CD4-positive, alpha-beta T cell (primary cell): ENCODE measurements around the gene NR1H3. TPM values are rescaled to one million over a fixed set of nuclear protein-coding genes. Genes with fewer than 3 reads are reported as not detected.
A peak's percentile ranks its signal among the peaks of the same experiment; 100 is the strongest.

ENCODE experiments used
- ATAC-seq: fragments of 200-7000 bp; cut with Tn5 transposase; one replicate; pipeline ENCODE4 v1.10.0; 2022; ENCODE audit warnings: mild to moderate bottlenecking; ENCODE audit not compliant: poor library complexity
- CTCF ChIA-PET: fragments of 350-600 bp; sonication (Branson Sonifier 250); formaldehyde crosslinking; loops from one replicate; lab custom pipeline; 2021; ENCODE audit warnings: antibody characterized with exemption, inconsistent platforms; lab: Charles Lee
- POLR2A ChIA-PET: fragments of 350-600 bp; sonication (Branson Sonifier 250); formaldehyde crosslinking; loops from one replicate; lab custom pipeline; 2021; ENCODE audit warnings: antibody characterized with exemption, inconsistent platforms; lab: Charles Lee
- DNase-seq, 14 experiments: peaks; one replicate each; pipeline ENCODE4 v3.0.0-alpha.2; 2013 to 2020; ENCODE audit warnings: mixed read lengths in 2 of 14
- H3K27ac ChIP-seq, 2 donors: one replicate each; pipeline versions ENCODE4 v1.5.1 to v1.7.0; 2013; ENCODE audit warnings: low read length in 2 of 2, low read depth in 1 of 2, mild to moderate bottlenecking in 1 of 2
- H3K27me3 ChIP-seq, 2 experiments: 1 replicate in 1 of 2; 2 replicates in 1 of 2; pipeline versions ENCODE4 v1.6.1 to v1.7.0; 2013; ENCODE audit warnings: low read length in 2 of 2, control low read depth in 1 of 2, mild to moderate bottlenecking in 1 of 2, moderate library complexity in 1 of 2; ENCODE audit not compliant: insufficient read depth in 2 of 2, control insufficient read depth in 1 of 2
- H3K36me3 ChIP-seq: one replicate; pipeline ENCODE4 v1.6.1; 2013; ENCODE audit warnings: low read length, control low read depth; ENCODE audit not compliant: insufficient read depth
- H3K4me1 ChIP-seq: one replicate; pipeline ENCODE4 v1.6.1; 2013; ENCODE audit warnings: low read length, control low read depth; ENCODE audit not compliant: insufficient read depth
- H3K4me3 ChIP-seq: one replicate; pipeline ENCODE4 v1.5.1; 2013; ENCODE audit warnings: mild to moderate bottlenecking, low read length, moderate library complexity
- H3K9me3 ChIP-seq, 2 experiments: 1 replicate in 1 of 2; 2 replicates in 1 of 2; pipeline versions ENCODE4 v1.6.1 to v1.7.0; 2013; ENCODE audit warnings: low read length in 2 of 2, mild to moderate bottlenecking in 2 of 2, control low read depth in 1 of 2, moderate library complexity in 1 of 2; ENCODE audit not compliant: control insufficient read depth in 1 of 2, insufficient read depth in 1 of 2
- H3K27ac Mint-ChIP-seq: one replicate; pipeline ENCODE4 v1.8.0; 2020; ENCODE audit warnings: mixed read lengths
- H3K27me3 Mint-ChIP-seq: one replicate; pipeline ENCODE4 v1.8.0; 2021; ENCODE audit warnings: mixed read lengths
- H3K36me3 Mint-ChIP-seq: one replicate; pipeline ENCODE4 v1.8.0; 2021; ENCODE audit warnings: low read depth, mixed read lengths
- H3K4me1 Mint-ChIP-seq: one replicate; pipeline ENCODE4 v1.8.0; 2021; ENCODE audit warnings: low read depth, mixed read lengths
- H3K4me3 Mint-ChIP-seq: one replicate; pipeline ENCODE4 v1.8.0; 2020; ENCODE audit warnings: mild to moderate bottlenecking, mixed read lengths
- H3K9me3 Mint-ChIP-seq: one replicate; pipeline ENCODE4 v1.8.0; 2020; ENCODE audit warnings: mixed read lengths
- intact Hi-C, 2 experiments: fragments of 100-400 bp; cut with DNase I in 1 of 2; cut with micrococcal nuclease in 1 of 2; formaldehyde crosslinking; loops; one replicate each; pipeline versions ENCODE4 v1.15.1 to v1.9.0; 2023 to 2025; cut with DNase I, micrococcal nuclease
- total RNA-seq, 174 experiments: library from RNA in 2 of 174; stranded (reverse) in 2 of 174; gene quantifications; one replicate each; pipeline ENCODE4 v1.2.3 and lab custom pipeline; 2021 to 2026
- TF ChIP-seq, protein P1 (sequence below): fragments of 200-600 bp; IDR thresholded peaks from one replicate; pipeline ENCODE4 v1.8.0; 2022; ENCODE audit warnings: antibody characterized with exemption, mild to moderate bottlenecking

Gene NR1H3
- total RNA-seq, 2 experiments from 2014 or later = 1.8 to 2.3 TPM

- TF ChIP-seq, protein P1, sequence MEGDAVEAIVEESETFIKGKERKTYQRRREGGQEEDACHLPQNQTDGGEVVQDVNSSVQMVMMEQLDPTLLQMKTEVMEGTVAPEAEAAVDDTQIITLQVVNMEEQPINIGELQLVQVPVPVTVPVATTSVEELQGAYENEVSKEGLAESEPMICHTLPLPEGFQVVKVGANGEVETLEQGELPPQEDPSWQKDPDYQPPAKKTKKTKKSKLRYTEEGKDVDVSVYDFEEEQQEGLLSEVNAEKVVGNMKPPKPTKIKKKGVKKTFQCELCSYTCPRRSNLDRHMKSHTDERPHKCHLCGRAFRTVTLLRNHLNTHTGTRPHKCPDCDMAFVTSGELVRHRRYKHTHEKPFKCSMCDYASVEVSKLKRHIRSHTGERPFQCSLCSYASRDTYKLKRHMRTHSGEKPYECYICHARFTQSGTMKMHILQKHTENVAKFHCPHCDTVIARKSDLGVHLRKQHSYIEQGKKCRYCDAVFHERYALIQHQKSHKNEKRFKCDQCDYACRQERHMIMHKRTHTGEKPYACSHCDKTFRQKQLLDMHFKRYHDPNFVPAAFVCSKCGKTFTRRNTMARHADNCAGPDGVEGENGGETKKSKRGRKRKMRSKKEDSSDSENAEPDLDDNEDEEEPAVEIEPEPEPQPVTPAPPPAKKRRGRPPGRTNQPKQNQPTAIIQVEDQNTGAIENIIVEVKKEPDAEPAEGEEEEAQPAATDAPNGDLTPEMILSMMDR = peak; percentile 11
- DNase-seq (peak in 8 of 14 experiments; percentile 9 to 69 (median 22)), ATAC-seq (no peak)
- Mint-ChIP-seq H3K4me1 (peaks cover 29% of the 10 kb centered on the region), H3K9me3 (no peaks in the 10 kb centered on the region), H3K27ac (peak overlapping the region; percentile 94), H3K36me3 (peaks cover 46% of the 10 kb centered on the region), H3K4me3 (peak overlapping the region; percentile 80), H3K27me3 (no peaks in the 10 kb centered on the region)
- peak overlapping the region; percentile 65 to 72 for H3K27ac ChIP-seq
- intact Hi-C loops = loop anchor here (1.0 to 5.0 kb wide), 4 partner anchors 17 to 38 kb away; partner anchors contain the start of gene MADD (in 1 of the 2)
- H3K4me1 ChIP-seq = peaks cover 24% of the 10 kb centered on the region
- H3K9me3 ChIP-seq = no peaks in the 10 kb centered on the region
- peaks cover 25% of the 10 kb centered on the region for H3K36me3 ChIP-seq
- no peaks in the 10 kb centered on the region for H3K27me3 ChIP-seq
- ChIA-PET POLR2A (interaction anchor here (0.8 to 6.0 kb wide), 7 partner anchors 14 to 178 kb away, joined by 3 to 51 read pairs (median 7); partner anchors contain the start of genes ACP2, ARFGAP2, DDB2 and MADD), CTCF (interaction anchor here (0.6 to 2.9 kb wide), 8 partner anchors 14 to 61 kb away, joined by 3 to 14 read pairs (median 6); partner anchors contain the start of genes ACP2, ARFGAP2, DDB2 and MADD)
- peak overlapping the region; percentile 10 for H3K4me3 ChIP-seq
Measured at GRCh38 chr11:47233989-47234668, 23.7 kb upstream of the NR1H3 start.

GRCh38 chr11:47234669-47235100 lies 23.1 kb upstream of the NR1H3 start:
- Histone ChIP-seq H3K36me3 (peaks cover 31% of the 10 kb centered on the region), H3K4me1 (peaks cover 24% of the 10 kb centered on the region), H3K9me3 (no peaks in the 10 kb centered on the region), H3K4me3 (peak overlapping the region; percentile 10), H3K27me3 (no peaks in the 10 kb centered on the region), H3K27ac (peak overlapping the region; percentile 65 to 74)
- peaks cover 46% of the 10 kb centered on the region for H3K36me3 Mint-ChIP-seq
- peak overlapping the region; percentile 94 for H3K27ac Mint-ChIP-seq
- peak overlapping the region; percentile 80 for H3K4me3 Mint-ChIP-seq
- peaks cover 29% of the 10 kb centered on the region for H3K4me1 Mint-ChIP-seq
- ATAC-seq = peak; percentile 91
- H3K27me3 Mint-ChIP-seq = no peaks in the 10 kb centered on the region
- peak; percentile 25 to 95 (median 64) for DNase-seq
- intact Hi-C loops = loop anchor here (1.0 to 5.0 kb wide), 4 partner anchors 18 to 38 kb away; partner anchors contain the start of gene MADD (in 1 of the 2)
- ChIA-PET CTCF (interaction anchor here (0.6 to 2.9 kb wide), 7 partner anchors 14 to 62 kb away, joined by 3 to 14 read pairs (median 7); partner anchors contain the start of genes ACP2, ARFGAP2, DDB2 and MADD), POLR2A (interaction anchor here (0.5 to 6.0 kb wide), 9 partner anchors 14 to 273 kb away, joined by 3 to 51 read pairs (median 4); partner anchors contain the start of genes ACP2, ARFGAP2, DDB2 and MADD)
- H3K9me3 Mint-ChIP-seq = no peaks in the 10 kb centered on the region
- TF ChIP-seq, protein P1 = no peak

DNA sequence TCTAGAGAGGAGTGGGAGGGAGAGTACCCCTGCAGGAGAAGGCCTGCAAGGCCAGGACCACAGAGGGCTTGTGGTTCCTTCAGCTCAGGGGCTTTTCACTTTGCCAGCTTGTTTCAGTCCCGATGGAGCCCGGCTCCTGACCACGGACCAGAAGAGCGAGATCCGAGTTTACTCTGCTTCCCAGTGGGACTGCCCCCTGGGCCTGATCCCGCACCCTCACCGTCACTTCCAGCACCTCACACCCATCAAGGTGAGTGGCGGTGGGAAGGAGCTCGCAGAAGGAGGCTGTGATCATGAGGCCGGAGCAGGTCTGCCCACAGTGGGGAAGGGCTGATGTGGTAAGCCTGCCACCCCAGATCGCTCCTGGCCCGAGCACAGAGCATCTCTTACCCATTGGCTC lies 22.6 kb upstream of the NR1H3 start:
- CTCF ChIA-PET = interaction anchor here (0.6 to 2.9 kb wide), 5 partner anchors 13 to 57 kb away, joined by 4 to 14 read pairs (median 8); partner anchors contain the start of genes ACP2, ARFGAP2 and DDB2
- no peaks in the 10 kb centered on the region for H3K27me3 ChIP-seq
- peaks cover 24% of the 10 kb centered on the region for H3K4me1 ChIP-seq
- peak overlapping the region; percentile 80 for H3K4me3 Mint-ChIP-seq
- H3K27ac ChIP-seq = peak overlapping the region; percentile 65 to 74
- H3K36me3 ChIP-seq = peaks cover 31% of the 10 kb centered on the region
- POLR2A ChIA-PET = interaction anchor here (0.5 to 6.0 kb wide), 6 partner anchors 13 to 272 kb away, joined by 3 to 51 read pairs (median 13); partner anchors contain the start of genes ACP2, DDB2 and MADD
- intact Hi-C loops = loop anchor here in 1 of 2 experiments (2.0 kb wide), 1 partner anchor 18 kb away; no protein-coding TSS in a partner anchor
- H3K4me3 ChIP-seq = peak overlapping the region; percentile 10
- no peaks in the 10 kb centered on the region for H3K9me3 ChIP-seq
- peaks cover 51% of the 10 kb centered on the region for H3K36me3 Mint-ChIP-seq
- H3K27me3 Mint-ChIP-seq = no peaks in the 10 kb centered on the region
- no peak for ATAC-seq
- TF ChIP-seq, protein P1 = no peak
- H3K4me1 Mint-ChIP-seq = peaks cover 29% of the 10 kb centered on the region
- DNase-seq = no peak
- H3K27ac Mint-ChIP-seq = peak overlapping the region; percentile 94
- H3K9me3 Mint-ChIP-seq = no peaks in the 10 kb centered on the region
